ENCODE data around the gene MAP3K6.

GRCh38 chr1:27377760-27378495 is 11.2 kb upstream of the MAP3K6 start:
- TF ChIP-seq CTCF (IDR thresholded peaks at IDR 0.05) (no peak), POLR2A (IDR thresholded peaks at IDR 0.05) (no peak)
